D341Med (cell line): ENCODE measurements around the gene WSB2.
A peak's percentile ranks its signal among the peaks of the same experiment; 100 is the strongest.
"Not testable (repeated sequence)": the region's sequence is repeated elsewhere in the genome, so short reads cannot be mapped to it uniquely, and the experiment has no call there.

Experiments
- DNase-seq: peaks from one replicate; pipeline ENCODE4 v3.0.0; 2012; ENCODE audit warnings: low spot score

The WSB2 gene

GRCh38 chr12:118034429-118035189 is 26.4 kb downstream of the WSB2 start:
- DNase-seq = peak; percentile 60

DNA sequence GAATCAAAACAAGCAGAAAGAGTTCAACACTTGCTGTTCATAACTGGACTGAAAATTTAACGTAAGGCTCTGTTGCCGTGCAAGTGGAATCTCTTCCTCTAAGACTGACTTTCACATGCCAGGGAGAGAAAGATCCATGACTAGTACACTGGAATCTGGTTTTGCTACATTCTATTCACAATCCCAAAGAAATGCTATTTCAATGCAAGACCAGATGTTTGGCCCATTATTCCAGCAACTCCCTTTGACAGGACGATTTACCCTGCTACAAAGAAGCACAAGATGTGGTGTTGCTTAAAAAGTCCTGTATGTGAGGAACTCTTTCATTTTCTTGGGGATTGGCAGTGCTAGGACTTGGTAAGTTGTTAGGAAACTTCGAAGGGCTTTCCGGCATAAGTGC is 27.1 kb downstream of the WSB2 start:
- DNase-seq = no peak

- DNase-seq = no peak
Observed at GRCh38 chr12:118033323-118033722, 27.7 kb downstream of the WSB2 start.

DNA sequence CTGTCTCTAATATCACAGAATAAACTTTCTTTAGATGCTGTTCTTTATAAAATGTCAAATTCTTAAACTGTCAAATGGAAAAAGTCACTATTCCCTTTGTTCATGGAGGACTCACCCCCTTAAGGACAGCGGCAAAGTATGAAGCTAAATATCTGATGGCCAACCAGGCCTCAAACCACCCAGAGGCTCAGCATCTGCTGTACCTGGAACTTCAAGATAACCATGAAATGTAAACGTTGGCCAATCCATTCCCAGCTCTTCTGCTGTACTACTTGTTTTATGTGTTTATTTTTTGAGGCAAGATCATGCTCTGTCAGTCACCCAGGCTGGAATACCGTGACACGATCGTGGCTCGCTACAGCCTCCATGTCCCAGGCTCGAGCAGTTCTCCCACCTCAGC is 28.8 kb downstream of the WSB2 start:
- DNase-seq = no peak

- DNase-seq = no peak
Observed at GRCh38 chr12:118029166-118029565, 31.8 kb downstream of the WSB2 start.

GRCh38 chr12:118025168-118025567 is 35.8 kb downstream of the WSB2 start:
- no peak for DNase-seq

GRCh38 chr12:118023301-118023860 is 37.6 kb downstream of the WSB2 start:
- DNase-seq = no peak

DNA sequence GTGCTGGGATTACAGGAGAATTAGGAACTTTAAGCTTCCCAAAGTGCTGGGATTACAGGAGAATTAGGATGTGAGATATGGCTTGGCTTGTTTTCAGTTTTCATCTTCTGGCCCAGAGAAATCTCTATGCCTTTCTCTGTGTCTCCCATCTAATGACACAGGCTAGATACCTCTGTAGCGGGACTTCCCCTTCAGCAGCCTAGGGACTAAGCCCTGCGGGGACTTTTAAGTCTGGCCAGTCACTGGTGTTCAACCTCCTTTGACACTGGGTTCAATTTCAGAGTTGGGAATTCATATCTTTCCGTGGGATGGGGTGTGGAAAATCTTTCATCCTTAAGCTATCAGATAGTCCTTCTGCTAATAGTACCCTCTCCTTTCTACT is 38.3 kb downstream of the WSB2 start:
- DNase-seq = no peak

DNA sequence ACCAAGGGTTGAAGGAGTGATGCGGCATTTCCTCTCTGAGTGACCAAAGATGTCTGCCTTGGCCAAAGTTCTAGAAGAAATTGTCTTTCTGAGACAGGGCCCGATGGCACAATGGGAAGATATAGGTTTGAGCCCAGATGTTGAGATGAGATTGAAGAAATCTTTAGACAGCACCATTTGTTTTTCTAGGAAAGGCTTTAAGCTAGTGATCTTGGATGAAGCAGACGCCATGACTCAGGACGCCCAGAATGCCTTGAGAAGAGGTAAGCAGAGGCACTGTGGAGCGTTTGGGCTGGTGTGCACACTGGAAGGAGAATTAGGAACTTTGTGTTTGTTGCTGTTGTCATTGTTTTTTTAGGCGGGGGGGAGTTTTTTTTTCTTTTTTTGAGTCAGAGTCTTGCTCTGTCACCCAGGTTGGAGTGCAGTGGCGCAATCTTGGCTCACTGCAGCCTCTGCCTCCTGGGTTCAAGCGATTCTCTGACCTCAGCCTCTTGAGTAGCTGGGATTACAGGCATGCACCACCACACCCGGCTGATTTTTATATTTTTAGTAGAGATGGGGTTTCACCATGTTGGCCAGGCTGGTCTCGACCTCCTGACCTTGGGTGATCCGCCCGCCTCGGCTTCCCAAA is 38.8 kb downstream of the WSB2 start:
- not testable (repeated sequence) for DNase-seq

DNA sequence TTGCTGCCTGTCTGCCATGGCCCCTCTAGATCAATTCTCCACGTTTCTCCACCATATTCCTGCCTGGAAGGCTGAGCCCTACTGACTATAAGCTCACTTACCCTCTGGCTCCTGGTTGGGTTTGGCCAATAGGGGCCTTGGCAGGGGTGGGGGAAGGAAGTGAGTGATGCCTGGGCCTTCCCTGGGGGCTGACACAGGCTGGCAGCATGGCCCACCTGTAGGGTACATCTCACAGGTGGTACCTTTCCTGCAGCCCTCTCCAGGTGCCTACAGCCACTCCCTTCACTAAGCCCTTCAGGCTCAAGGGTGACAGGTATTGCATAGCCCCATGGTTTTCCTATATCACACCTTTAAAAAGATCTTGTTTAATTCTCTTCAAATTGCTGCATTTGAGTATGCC is 40.9 kb downstream of the WSB2 start:
- DNase-seq = no peak

DNA sequence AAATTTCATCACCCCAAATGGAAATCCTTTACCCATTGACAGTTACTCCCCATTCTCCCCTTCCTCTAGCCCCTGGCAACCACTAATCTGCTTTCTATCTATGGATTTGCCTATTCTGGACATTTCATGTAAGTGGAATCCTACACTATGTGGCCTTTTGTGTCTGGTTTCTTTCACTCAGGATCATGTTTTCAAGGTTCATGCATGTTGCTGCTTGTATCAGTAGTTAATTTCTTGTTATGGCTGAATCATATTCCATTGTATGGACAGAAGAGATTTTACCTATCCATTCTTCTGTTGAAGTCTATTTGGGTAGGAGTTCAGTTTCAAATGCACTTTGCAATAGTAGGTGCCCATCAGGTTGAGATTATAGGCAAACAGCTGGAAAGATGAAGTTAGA is 43.1 kb downstream of the WSB2 start:
- no peak for DNase-seq

DNA sequence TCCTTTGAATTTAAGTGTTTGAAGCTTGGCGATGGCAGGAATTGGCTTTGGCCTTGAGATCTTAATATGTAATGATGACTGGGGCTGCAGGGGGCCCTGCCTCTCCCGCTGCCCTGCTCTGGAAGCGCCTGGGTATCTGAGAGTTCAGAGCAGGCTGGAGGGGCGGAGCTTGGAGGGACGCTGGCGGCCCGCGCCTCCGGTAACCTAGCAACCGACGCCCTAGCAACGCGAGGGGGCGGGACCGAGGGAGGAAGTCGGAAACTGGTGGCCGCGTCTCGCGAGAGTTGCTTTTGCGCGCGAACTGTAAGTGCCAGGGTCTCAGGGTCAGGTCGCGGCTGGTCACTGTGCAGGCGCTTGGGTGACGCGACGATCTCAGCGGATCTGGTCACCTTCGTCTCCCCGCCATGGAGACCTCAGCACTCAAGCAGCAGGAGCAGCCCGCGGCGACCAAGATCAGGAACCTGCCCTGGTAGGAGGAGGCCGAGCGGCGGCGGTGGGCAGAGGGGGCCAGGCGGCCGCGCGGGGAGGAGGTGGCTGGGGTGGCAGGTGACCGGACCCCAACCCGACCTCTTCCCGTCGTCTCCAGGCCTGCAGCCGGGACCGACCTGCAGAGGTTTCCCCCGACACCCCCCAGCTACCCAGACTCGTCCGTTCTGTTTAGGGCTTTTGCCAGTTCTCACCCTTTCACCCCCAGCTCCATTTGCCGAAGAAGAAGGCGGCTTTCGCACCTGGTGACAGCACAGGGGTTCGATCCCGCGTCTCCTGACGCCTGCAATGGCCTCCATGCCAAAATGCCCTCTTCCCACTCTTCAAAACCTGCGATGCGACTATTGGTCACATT is 44.3 kb downstream of the WSB2 start, which contains the start of gene RFC5:
TSS of gene RFC5 (plus strand) at position 280 of the 841 bp plus-strand sequence. CDS start at position 405, 125 bp downstream.
- peak; percentile 100 for DNase-seq

DNA sequence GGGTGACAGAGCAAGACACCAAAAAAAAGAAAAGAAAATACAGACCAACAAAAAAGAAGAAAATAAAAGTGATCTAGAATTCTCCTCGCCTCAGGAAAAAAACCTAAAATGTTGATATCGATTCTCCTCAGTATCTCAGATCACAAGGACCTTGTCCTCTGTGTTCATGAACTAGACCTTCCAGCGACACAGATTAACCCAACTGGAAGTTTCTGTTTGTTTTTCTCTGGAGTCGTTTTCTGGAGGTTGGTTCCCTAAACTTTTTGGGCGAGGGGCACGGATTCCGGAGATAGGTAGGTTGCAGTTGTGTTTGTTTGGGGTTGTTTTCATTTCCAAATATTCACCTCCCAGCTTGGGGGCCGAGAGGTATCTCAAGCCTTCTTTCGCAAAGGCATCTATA is 45.0 kb downstream of the WSB2 start:
- DNase-seq = no peak

DNA sequence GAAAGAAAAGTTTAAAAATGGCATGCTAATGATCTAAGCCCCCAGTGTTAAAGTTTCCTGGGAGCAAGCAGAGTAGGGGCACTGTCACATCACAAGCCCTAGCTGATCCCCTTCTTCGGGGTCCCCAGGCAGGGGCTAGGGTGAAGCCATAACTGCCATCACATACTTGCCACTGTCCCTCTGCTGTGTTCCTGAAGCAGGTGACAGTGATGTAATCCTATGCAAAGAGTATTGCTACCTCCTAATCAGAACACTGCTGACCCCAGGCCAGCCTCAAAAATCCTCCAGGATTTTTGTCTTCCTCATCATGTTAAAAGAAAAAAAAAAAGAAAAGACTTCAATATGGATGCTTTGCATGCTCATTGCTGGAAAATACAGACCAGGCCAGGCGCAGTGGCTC is 45.7 kb downstream of the WSB2 start:
- no peak for DNase-seq

GRCh38 chr12:118013283-118013682 is 47.7 kb downstream of the WSB2 start:
- DNase-seq = no peak

- no peak for DNase-seq
Observed at GRCh38 chr12:118011961-118012360, 49.0 kb downstream of the WSB2 start.

GRCh38 chr12:118011377-118011776 is 49.6 kb downstream of the WSB2 start:
- DNase-seq = no peak

DNA sequence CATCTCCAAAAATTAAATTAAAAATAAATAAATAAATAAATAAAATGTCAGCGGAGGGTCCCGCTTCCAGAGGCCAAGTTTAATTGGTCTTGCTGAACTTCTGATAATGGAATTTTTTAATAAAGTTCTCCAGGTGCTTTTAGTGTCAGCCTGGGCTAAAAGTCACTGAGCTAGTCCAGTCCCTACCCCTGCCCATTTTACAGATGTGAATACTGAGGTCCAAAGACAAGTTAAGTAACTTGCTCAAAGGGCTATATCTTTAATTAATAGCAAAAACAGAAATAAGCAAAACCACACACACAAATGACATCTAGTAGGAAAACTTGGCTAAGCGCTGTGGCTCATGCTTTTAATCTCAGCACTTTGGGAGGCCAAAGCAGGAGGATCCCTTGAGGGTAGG is 50.1 kb downstream of the WSB2 start:
- DNase-seq = no peak

GRCh38 chr12:117999806-118000205 is 61.2 kb downstream of the WSB2 start:
- not testable (repeated sequence) for DNase-seq

DNA sequence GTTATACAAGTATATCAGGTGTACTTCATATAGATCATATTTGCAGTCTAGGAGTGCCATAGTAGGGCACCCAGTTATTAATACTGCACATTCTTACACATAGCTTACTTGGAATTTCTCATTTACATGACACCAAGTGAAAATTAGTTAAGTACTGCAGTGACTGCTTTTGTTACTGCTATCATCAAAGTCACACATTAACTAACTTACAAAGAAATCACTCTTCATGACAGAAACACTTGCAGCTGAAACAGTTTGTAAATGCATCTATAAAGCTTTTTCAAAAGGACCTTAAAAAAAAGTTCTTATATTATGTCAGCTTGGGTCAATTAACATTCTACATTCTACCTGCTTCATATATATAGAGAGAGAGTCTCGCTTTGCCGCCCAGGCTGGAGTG is 62.3 kb downstream of the WSB2 start:
- DNase-seq = no peak

DNA sequence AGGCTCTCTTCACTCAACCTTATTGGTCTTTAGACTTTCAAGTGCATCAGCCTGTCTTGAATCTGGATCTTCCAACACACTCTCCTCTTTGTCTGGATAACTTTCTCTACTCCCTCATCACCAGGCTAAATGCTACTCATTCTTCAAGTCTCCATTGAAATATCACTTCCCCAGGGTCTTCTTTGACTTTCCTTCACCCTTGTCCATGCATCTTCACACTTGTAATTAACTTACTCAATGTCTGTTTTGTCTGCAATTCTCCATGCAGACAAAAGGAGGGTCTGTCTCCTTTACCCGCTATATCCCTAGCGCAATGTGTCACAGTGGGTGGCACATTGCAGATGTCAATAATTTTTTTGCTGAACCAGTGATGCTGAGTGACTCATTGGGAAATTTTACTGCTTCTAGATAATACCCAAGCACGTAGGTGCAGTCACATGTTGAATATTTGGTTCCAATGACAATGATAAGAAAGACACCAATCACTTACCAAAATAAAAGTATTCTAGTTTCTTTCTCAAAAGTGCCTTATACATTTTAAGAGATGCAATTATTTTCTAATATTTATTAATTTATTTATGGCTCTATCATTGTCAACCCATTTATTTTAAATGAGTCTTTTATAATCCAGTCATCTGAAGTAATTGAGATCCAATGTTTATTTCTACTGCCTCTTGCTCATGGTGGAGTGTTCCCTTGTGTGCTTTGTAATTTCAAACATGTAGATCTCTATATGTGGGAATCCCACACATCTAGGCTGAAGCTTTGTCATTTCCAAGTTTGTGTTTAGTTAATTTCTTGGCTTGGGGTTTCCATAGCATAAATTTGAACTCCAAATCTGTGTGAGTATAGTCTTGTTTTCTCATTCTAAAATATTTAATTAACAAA is 66.2 kb downstream of the WSB2 start:
- no peak for DNase-seq
